ENCODE results near the gene HSPB6.
"Not testable (repeated sequence)": the region's sequence is repeated elsewhere in the genome, so short reads cannot be mapped to it uniquely, and the experiment has no call there.

HSPB6 gene

GRCh38 chr19:35801828-35802227 lies 45.0 kb upstream of the HSPB6 start:
- DNase-seq (no peak), ATAC-seq (ENCODE audit: insufficient read depth, low read depth) (no peak)
- Histone ChIP-seq H2AFZ (ENCODE audit: low read depth, low read length) (no peak overlapping the region), H3K36me3 (ENCODE audit: insufficient read depth, low read length) (no peaks in the 10 kb centered on the region), H3K9ac (ENCODE audit: low read depth, low read length) (no peak overlapping the region), H3K4me2 (ENCODE audit: insufficient read depth, low read length) (no peak overlapping the region), H3K4me1 (ENCODE audit: insufficient read depth, low read length) (no peaks in the 10 kb centered on the region), H3K27ac (ENCODE audit: low read length) (no peak overlapping the region), H3K4me3 (ENCODE audit: low read depth in 1 of 2, low read length in 2 of 2) (no peak overlapping the region), H3K27me3 (ENCODE audit: insufficient read depth, low read length, poor library complexity) (no peaks in the 10 kb centered on the region), H3K79me2 (ENCODE audit: insufficient read depth, low read length) (no peaks in the 10 kb centered on the region), H4K20me1 (ENCODE audit: insufficient read depth, low read length) (no peaks in the 10 kb centered on the region), H3K9me3 (ENCODE audit: insufficient read depth, low read length, severe bottlenecking) (no peaks in the 10 kb centered on the region)
- no peak for TF ChIP-seq EZH2 (IDR thresholded peaks at IDR 0.05; ENCODE audit: borderline replicate concordance, low read depth, low read length, severe bottlenecking)
- TF ChIP-seq, protein P1, sequence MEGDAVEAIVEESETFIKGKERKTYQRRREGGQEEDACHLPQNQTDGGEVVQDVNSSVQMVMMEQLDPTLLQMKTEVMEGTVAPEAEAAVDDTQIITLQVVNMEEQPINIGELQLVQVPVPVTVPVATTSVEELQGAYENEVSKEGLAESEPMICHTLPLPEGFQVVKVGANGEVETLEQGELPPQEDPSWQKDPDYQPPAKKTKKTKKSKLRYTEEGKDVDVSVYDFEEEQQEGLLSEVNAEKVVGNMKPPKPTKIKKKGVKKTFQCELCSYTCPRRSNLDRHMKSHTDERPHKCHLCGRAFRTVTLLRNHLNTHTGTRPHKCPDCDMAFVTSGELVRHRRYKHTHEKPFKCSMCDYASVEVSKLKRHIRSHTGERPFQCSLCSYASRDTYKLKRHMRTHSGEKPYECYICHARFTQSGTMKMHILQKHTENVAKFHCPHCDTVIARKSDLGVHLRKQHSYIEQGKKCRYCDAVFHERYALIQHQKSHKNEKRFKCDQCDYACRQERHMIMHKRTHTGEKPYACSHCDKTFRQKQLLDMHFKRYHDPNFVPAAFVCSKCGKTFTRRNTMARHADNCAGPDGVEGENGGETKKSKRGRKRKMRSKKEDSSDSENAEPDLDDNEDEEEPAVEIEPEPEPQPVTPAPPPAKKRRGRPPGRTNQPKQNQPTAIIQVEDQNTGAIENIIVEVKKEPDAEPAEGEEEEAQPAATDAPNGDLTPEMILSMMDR (IDR thresholded peaks at IDR 0.05; ENCODE audit: borderline replicate concordance, extremely low read depth, low read length, poor library complexity, severe bottlenecking) = no peak

DNA sequence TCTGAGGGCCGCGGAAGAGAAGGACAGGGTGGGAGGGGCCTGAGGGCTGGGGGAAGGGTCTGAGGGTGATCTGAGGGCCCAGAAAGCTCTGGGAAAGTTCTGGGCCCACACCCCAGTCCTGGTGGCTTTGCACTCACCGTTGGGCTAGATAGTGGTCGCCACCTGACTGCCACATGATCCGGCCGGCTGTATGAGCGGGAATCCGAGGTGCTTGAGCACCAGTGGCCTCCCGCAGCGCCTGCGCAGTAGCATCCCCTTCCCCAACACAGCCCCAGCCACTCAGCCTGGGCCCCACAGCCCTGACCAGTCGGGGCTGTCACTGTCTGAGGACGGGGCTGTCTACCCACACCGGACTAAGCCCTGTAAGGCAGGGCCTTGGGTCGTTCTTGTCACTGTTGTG lies 40.8 kb upstream of the HSPB6 start:
- Histone ChIP-seq H2AFZ (ENCODE audit: low read depth, low read length) (no peak overlapping the region), H3K79me2 (ENCODE audit: insufficient read depth, low read length) (no peaks in the 10 kb centered on the region), H3K27ac (ENCODE audit: low read length) (no peak overlapping the region), H3K36me3 (ENCODE audit: insufficient read depth, low read length) (no peaks in the 10 kb centered on the region), H3K27me3 (ENCODE audit: insufficient read depth, low read length, poor library complexity) (no peaks in the 10 kb centered on the region), H3K4me3 (ENCODE audit: low read depth in 1 of 2, low read length in 2 of 2) (no peak overlapping the region), H3K9me3 (ENCODE audit: insufficient read depth, low read length, severe bottlenecking) (no peaks in the 10 kb centered on the region), H3K4me1 (ENCODE audit: insufficient read depth, low read length) (no peaks in the 10 kb centered on the region), H3K4me2 (ENCODE audit: insufficient read depth, low read length) (no peak overlapping the region), H3K9ac (ENCODE audit: low read depth, low read length) (no peak overlapping the region), H4K20me1 (ENCODE audit: insufficient read depth, low read length) (no peaks in the 10 kb centered on the region)
- TF ChIP-seq EZH2 (IDR thresholded peaks at IDR 0.05; ENCODE audit: borderline replicate concordance, low read depth, low read length, severe bottlenecking) = no peak
- TF ChIP-seq, protein P1 (IDR thresholded peaks at IDR 0.05; ENCODE audit: borderline replicate concordance, extremely low read depth, low read length, poor library complexity, severe bottlenecking) = no peak
- no peak for ATAC-seq (ENCODE audit: insufficient read depth, low read depth)
- no peak for DNase-seq

- H2AFZ ChIP-seq (ENCODE audit: low read depth, low read length) = no peak overlapping the region
- H3K9me3 ChIP-seq (ENCODE audit: insufficient read depth, low read length, severe bottlenecking) = no peaks in the 10 kb centered on the region
- H3K9ac ChIP-seq (ENCODE audit: low read depth, low read length) = no peak overlapping the region
- no peaks in the 10 kb centered on the region for H3K27me3 ChIP-seq (ENCODE audit: insufficient read depth, low read length, poor library complexity)
- TF ChIP-seq EZH2 (IDR thresholded peaks at IDR 0.05; ENCODE audit: borderline replicate concordance, low read depth, low read length, severe bottlenecking) = no peak
- TF ChIP-seq, protein P1 (IDR thresholded peaks at IDR 0.05; ENCODE audit: borderline replicate concordance, extremely low read depth, low read length, poor library complexity, severe bottlenecking) = no peak
- no peak overlapping the region for H3K4me3 ChIP-seq (ENCODE audit: low read depth in 1 of 2, low read length in 2 of 2)
- H3K4me2 ChIP-seq (ENCODE audit: insufficient read depth, low read length) = no peak overlapping the region
- no peak overlapping the region for H3K27ac ChIP-seq (ENCODE audit: low read length)
- H3K36me3 ChIP-seq (ENCODE audit: insufficient read depth, low read length) = no peaks in the 10 kb centered on the region
- H3K79me2 ChIP-seq (ENCODE audit: insufficient read depth, low read length) = no peaks in the 10 kb centered on the region
- ATAC-seq (ENCODE audit: insufficient read depth, low read depth) (no peak), DNase-seq (no peak)
- H3K4me1 ChIP-seq (ENCODE audit: insufficient read depth, low read length) = no peaks in the 10 kb centered on the region
- H4K20me1 ChIP-seq (ENCODE audit: insufficient read depth, low read length) = no peaks in the 10 kb centered on the region; the same call in 1 of the 2 replicates
These were observed 40.1 kb upstream of the HSPB6 start for GRCh38 chr19:35796645-35797542.

DNA sequence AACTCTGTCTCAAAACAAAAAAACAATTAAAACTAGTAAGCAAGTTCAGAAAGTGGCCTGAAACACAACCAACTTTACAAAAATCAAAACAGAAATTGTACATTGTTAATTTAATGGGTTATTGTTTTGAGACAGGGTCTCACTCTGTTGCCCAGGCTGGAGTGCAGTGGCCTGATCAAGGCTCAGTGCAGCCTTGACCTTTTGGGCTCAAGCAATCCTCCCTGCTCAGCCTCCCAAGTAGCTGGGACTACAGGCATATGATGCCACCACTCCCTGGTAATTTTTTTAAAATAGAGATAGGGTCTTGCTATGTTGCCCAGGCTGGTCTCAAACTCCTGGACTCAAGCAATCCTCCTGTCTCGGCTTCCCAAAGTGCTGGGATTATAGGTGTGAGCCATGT lies 38.7 kb upstream of the HSPB6 start:
- H3K9me3 ChIP-seq (ENCODE audit: insufficient read depth, low read length, severe bottlenecking); ATAC-seq (ENCODE audit: insufficient read depth, low read depth): not testable (repeated sequence)

More for the DNA sequence above, 38.7 kb upstream of the HSPB6 start:
- H2AFZ ChIP-seq (ENCODE audit: low read depth, low read length); H3K4me2 ChIP-seq (ENCODE audit: insufficient read depth, low read length); H3K4me3 ChIP-seq (ENCODE audit: low read depth in 1 of 2, low read length in 2 of 2); DNase-seq; H3K9ac ChIP-seq (ENCODE audit: low read depth, low read length); H3K27ac ChIP-seq (ENCODE audit: low read length); H3K4me1 ChIP-seq (ENCODE audit: insufficient read depth, low read length); H4K20me1 ChIP-seq (ENCODE audit: insufficient read depth, low read length); H3K79me2 ChIP-seq (ENCODE audit: insufficient read depth, low read length); H3K36me3 ChIP-seq (ENCODE audit: insufficient read depth, low read length); H3K27me3 ChIP-seq (ENCODE audit: insufficient read depth, low read length, poor library complexity): not testable (repeated sequence)

All from DND-41 (cell line).